Measurements from ENCODE around the gene SLX9.

DNA sequence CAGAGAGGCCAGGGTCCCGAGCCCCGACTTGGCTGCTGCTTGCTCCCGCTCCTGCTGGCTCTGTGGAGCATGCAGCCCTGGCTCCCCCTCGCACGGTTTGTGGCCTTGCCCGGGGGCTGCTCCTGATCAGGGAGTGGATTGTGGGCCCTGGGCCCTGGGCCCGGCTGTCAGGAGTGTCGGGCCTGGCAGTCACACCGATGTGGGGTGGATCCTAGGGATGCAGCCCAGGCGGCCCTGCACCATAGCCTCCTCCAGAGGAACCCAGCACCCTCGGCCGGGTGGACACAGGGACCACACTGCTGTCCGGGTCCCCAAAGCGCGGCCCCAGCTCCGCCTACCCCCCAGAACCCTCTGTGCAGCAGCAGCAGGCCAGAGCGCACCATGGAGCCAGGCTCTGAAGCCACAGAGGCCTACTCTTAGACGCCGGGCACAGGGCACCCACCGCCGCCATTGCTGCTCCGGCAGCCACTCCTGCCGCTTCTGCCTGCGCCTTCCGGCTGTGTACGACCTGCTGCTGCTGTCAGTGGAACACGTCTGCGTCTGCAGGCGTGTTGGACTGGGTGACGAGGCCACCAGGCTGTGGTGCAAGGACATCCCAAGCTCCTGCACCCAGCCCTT lies 9.4 kb downstream of the SLX9 start:
- TF ChIP-seq, protein P1, sequence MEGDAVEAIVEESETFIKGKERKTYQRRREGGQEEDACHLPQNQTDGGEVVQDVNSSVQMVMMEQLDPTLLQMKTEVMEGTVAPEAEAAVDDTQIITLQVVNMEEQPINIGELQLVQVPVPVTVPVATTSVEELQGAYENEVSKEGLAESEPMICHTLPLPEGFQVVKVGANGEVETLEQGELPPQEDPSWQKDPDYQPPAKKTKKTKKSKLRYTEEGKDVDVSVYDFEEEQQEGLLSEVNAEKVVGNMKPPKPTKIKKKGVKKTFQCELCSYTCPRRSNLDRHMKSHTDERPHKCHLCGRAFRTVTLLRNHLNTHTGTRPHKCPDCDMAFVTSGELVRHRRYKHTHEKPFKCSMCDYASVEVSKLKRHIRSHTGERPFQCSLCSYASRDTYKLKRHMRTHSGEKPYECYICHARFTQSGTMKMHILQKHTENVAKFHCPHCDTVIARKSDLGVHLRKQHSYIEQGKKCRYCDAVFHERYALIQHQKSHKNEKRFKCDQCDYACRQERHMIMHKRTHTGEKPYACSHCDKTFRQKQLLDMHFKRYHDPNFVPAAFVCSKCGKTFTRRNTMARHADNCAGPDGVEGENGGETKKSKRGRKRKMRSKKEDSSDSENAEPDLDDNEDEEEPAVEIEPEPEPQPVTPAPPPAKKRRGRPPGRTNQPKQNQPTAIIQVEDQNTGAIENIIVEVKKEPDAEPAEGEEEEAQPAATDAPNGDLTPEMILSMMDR (IDR thresholded peaks at IDR 0.05): no peak
- TF ChIP-seq EZH2 (IDR thresholded peaks at IDR 0.05; ENCODE audit: borderline replicate concordance, insufficient read depth, low read depth, low read length, poor library complexity, severe bottlenecking): no peak
